HG02798 (cell line): ENCODE results near the gene CHPF.

Experiments used
- ATAC-seq: cut with Tn5 transposase; IDR thresholded peaks from one replicate; pipeline ENCODE4 v1.9.1; 2021; ENCODE audit warnings: mild to moderate bottlenecking; ENCODE audit not compliant: unreplicated experiment, poor library complexity

CHPF gene

GRCh38 chr2:219533930-219534661, 9.5 kb downstream of the CHPF start:
- no peak for ATAC-seq

GRCh38 chr2:219532378-219532649, 11.3 kb downstream of the CHPF start:
- no peak for ATAC-seq

- ATAC-seq: no peak
These were observed 11.8 kb downstream of the CHPF start for GRCh38 chr2:219531639-219532377.

- ATAC-seq: peak; percentile 83
These were observed 13.3 kb downstream of the CHPF start for GRCh38 chr2:219530048-219530963.

GRCh38 chr2:219527472-219527871, 16.1 kb downstream of the CHPF start:
- ATAC-seq: no peak

GRCh38 chr2:219527076-219527394, 16.6 kb downstream of the CHPF start:
- ATAC-seq: no peak

GRCh38 chr2:219526320-219527075, 17.1 kb downstream of the CHPF start:
- no peak for ATAC-seq

- no peak for ATAC-seq
These were observed 17.9 kb downstream of the CHPF start for GRCh38 chr2:219525533-219526232.

GRCh38 chr2:219524817-219525216, 18.8 kb downstream of the CHPF start:
- no peak for ATAC-seq

- ATAC-seq: no peak
These were observed 20.5 kb downstream of the CHPF start for GRCh38 chr2:219523031-219523671.

GRCh38 chr2:219522111-219523030, 21.2 kb downstream of the CHPF start:
- no peak for ATAC-seq

- no peak for ATAC-seq
These were observed 22.3 kb downstream of the CHPF start for GRCh38 chr2:219521066-219521880.

GRCh38 chr2:219520079-219520478, 23.5 kb downstream of the CHPF start:
- no peak for ATAC-seq

- no peak for ATAC-seq
These were observed 24.1 kb downstream of the CHPF start for GRCh38 chr2:219519526-219519916.

- no peak for ATAC-seq
These were observed 25.4 kb downstream of the CHPF start for GRCh38 chr2:219517954-219518778.

- no peak for ATAC-seq
These were observed 26.7 kb downstream of the CHPF start for GRCh38 chr2:219516888-219517287.
